Measurements from ENCODE around the gene TIMM50.

TIMM50 gene

GRCh38 chr19:39512988-39513387 is 32.4 kb downstream of the TIMM50 start:
- H3K79me2 ChIP-seq (ENCODE audit: control insufficient read depth, insufficient read depth, low read length) = no peaks in the 10 kb centered on the region
- H3K23ac ChIP-seq (ENCODE audit: low read length) = no peak overlapping the region
- H3K4me3 ChIP-seq (ENCODE audit: low read length) = no peak overlapping the region
- no peaks in the 10 kb centered on the region for H3K36me3 ChIP-seq (ENCODE audit: control insufficient read depth, insufficient read depth, low read length)
- H2AK5ac ChIP-seq (ENCODE audit: low read length) = no peak overlapping the region
- no peak overlapping the region for H2BK5ac ChIP-seq (ENCODE audit: low read length)
- no peak overlapping the region for H2BK15ac ChIP-seq (replicated peaks; ENCODE audit: low read depth)
- peaks cover 7% of the 10 kb centered on the region for H3K27me3 ChIP-seq (ENCODE audit: insufficient read depth, low read length, poor library complexity)
- H3K4me1 ChIP-seq (ENCODE audit: control insufficient read depth, low read depth, low read length) = no peaks in the 10 kb centered on the region
- no peak overlapping the region for H3K4ac ChIP-seq (ENCODE audit: low read depth, low read length)
- no peak overlapping the region for H3K56ac ChIP-seq (ENCODE audit: low read length)
- H4K5ac ChIP-seq (ENCODE audit: low read length) = no peak overlapping the region
- no peak overlapping the region for H3K9ac ChIP-seq (ENCODE audit: low read length)
- no peak overlapping the region for H3K27ac ChIP-seq (ENCODE audit: low read depth, low read length)
- no CpG with 5 or more reads among the region's 2 CpGs for WGBS (ENCODE audit: extremely low coverage, insufficient coverage, low lambda C conversion rate)
- H3K79me1 ChIP-seq (ENCODE audit: low read length) = peaks cover 5% of the 10 kb centered on the region
- no peak overlapping the region for H3K18ac ChIP-seq (ENCODE audit: low read length)
- no peak overlapping the region for H2BK120ac ChIP-seq (ENCODE audit: low read depth, low read length)
- no peak for DNase-seq
- no peak overlapping the region for H4K8ac ChIP-seq (ENCODE audit: low read depth, low read length)
- no peak overlapping the region for H3K4me2 ChIP-seq (ENCODE audit: low read length)

- Histone ChIP-seq H3K23ac (ENCODE audit: low read length) (peak within 1 kb of the TSS; percentile 66), H3K27ac (ENCODE audit: low read depth, low read length) (no peak within 1 kb of the TSS), H3K18ac (ENCODE audit: low read length) (peak within 1 kb of the TSS; percentile 60), H3K79me2 (ENCODE audit: control insufficient read depth, insufficient read depth, low read length) (no peaks in the 10 kb centered on the region), H4K8ac (ENCODE audit: low read depth, low read length) (no peak within 1 kb of the TSS), H4K5ac (ENCODE audit: low read length) (no peak within 1 kb of the TSS), H3K4ac (ENCODE audit: low read depth, low read length) (peak within 1 kb of the TSS; percentile 83), H3K4me1 (ENCODE audit: control insufficient read depth, low read depth, low read length) (no peaks in the 10 kb centered on the region), H3K4me3 (ENCODE audit: low read length) (peak within 1 kb of the TSS; percentile 59), H3K79me1 (ENCODE audit: low read length) (peaks cover 5% of the 10 kb centered on the region), H2BK120ac (ENCODE audit: low read depth, low read length) (no peak within 1 kb of the TSS), H3K27me3 (ENCODE audit: insufficient read depth, low read length, poor library complexity) (peaks cover 2% of the 10 kb centered on the region), H3K4me2 (ENCODE audit: low read length) (peak within 1 kb of the TSS; percentile 45), H3K36me3 (ENCODE audit: control insufficient read depth, insufficient read depth, low read length) (no peaks in the 10 kb centered on the region), H2AK5ac (ENCODE audit: low read length) (no peak within 1 kb of the TSS), H3K56ac (ENCODE audit: low read length) (peak within 1 kb of the TSS; percentile 98), H2BK5ac (ENCODE audit: low read length) (no peak within 1 kb of the TSS), H3K9ac (ENCODE audit: low read length) (peak within 1 kb of the TSS; percentile 87), H2BK15ac (replicated peaks; ENCODE audit: low read depth) (no peak within 1 kb of the TSS)
- no CpG with 5 or more reads among the region's 56 CpGs for WGBS (ENCODE audit: extremely low coverage, insufficient coverage, low lambda C conversion rate)
- peak; percentile 84 for DNase-seq
Observed at GRCh38 chr19:39514840-39515550, 34.4 kb downstream of the TIMM50 start, which contains the start of gene SELENOV. TSS of gene SELENOV (plus strand) at chr19:39515139. CDS start at chr19:39515213, 74 bp downstream.

GRCh38 chr19:39515551-39516191 is 35.0 kb downstream of the TIMM50 start:
- no peaks in the 10 kb centered on the region for H3K36me3 ChIP-seq (ENCODE audit: control insufficient read depth, insufficient read depth, low read length)
- no CpG with 5 or more reads among the region's 44 CpGs for WGBS (ENCODE audit: extremely low coverage, insufficient coverage, low lambda C conversion rate)
- H3K9ac ChIP-seq (ENCODE audit: low read length) = peak overlapping the region; percentile 87
- peak overlapping the region; percentile 59 for H3K4me3 ChIP-seq (ENCODE audit: low read length)
- peak overlapping the region; percentile 60 for H3K18ac ChIP-seq (ENCODE audit: low read length)
- DNase-seq = no peak
- no peak overlapping the region for H2BK15ac ChIP-seq (replicated peaks; ENCODE audit: low read depth)
- peaks cover 2% of the 10 kb centered on the region for H3K27me3 ChIP-seq (ENCODE audit: insufficient read depth, low read length, poor library complexity)
- H4K5ac ChIP-seq (ENCODE audit: low read length) = no peak overlapping the region
- peak overlapping the region; percentile 98 for H3K56ac ChIP-seq (ENCODE audit: low read length)
- H3K23ac ChIP-seq (ENCODE audit: low read length) = peak overlapping the region; percentile 66
- H3K4me1 ChIP-seq (ENCODE audit: control insufficient read depth, low read depth, low read length) = no peaks in the 10 kb centered on the region
- H3K79me1 ChIP-seq (ENCODE audit: low read length) = peaks cover 5% of the 10 kb centered on the region
- no peaks in the 10 kb centered on the region for H3K79me2 ChIP-seq (ENCODE audit: control insufficient read depth, insufficient read depth, low read length)
- no peak overlapping the region for H3K27ac ChIP-seq (ENCODE audit: low read depth, low read length)
- no peak overlapping the region for H4K8ac ChIP-seq (ENCODE audit: low read depth, low read length)
- H3K4me2 ChIP-seq (ENCODE audit: low read length) = peak overlapping the region; percentile 45
- H2AK5ac ChIP-seq (ENCODE audit: low read length) = no peak overlapping the region
- H3K4ac ChIP-seq (ENCODE audit: low read depth, low read length) = peak overlapping the region; percentile 83
- no peak overlapping the region for H2BK120ac ChIP-seq (ENCODE audit: low read depth, low read length)
- no peak overlapping the region for H2BK5ac ChIP-seq (ENCODE audit: low read length)

- H3K23ac ChIP-seq (ENCODE audit: low read length) = peak overlapping the region; percentile 45
- H2BK15ac ChIP-seq (replicated peaks; ENCODE audit: low read depth) = no peak overlapping the region
- H2BK120ac ChIP-seq (ENCODE audit: low read depth, low read length) = no peak overlapping the region
- no peaks in the 10 kb centered on the region for H3K36me3 ChIP-seq (ENCODE audit: control insufficient read depth, insufficient read depth, low read length)
- H3K79me1 ChIP-seq (ENCODE audit: low read length) = peaks cover 5% of the 10 kb centered on the region
- H3K27ac ChIP-seq (ENCODE audit: low read depth, low read length) = no peak overlapping the region
- H3K9ac ChIP-seq (ENCODE audit: low read length) = peak overlapping the region; percentile 87
- H3K27me3 ChIP-seq (ENCODE audit: insufficient read depth, low read length, poor library complexity) = peaks cover 2% of the 10 kb centered on the region
- peak overlapping the region; percentile 59 for H3K4me3 ChIP-seq (ENCODE audit: low read length)
- H3K4ac ChIP-seq (ENCODE audit: low read depth, low read length) = peak overlapping the region; percentile 83
- peak overlapping the region; percentile 98 for H3K56ac ChIP-seq (ENCODE audit: low read length)
- no peak overlapping the region for H4K5ac ChIP-seq (ENCODE audit: low read length)
- no peak overlapping the region for H3K18ac ChIP-seq (ENCODE audit: low read length)
- no peaks in the 10 kb centered on the region for H3K79me2 ChIP-seq (ENCODE audit: control insufficient read depth, insufficient read depth, low read length)
- H2AK5ac ChIP-seq (ENCODE audit: low read length) = no peak overlapping the region
- H3K4me2 ChIP-seq (ENCODE audit: low read length) = peak overlapping the region; percentile 45
- H3K4me1 ChIP-seq (ENCODE audit: control insufficient read depth, low read depth, low read length) = no peaks in the 10 kb centered on the region
- no peak overlapping the region for H4K8ac ChIP-seq (ENCODE audit: low read depth, low read length)
- no CpG with 5 or more reads among the region's 6 CpGs for WGBS (ENCODE audit: extremely low coverage, insufficient coverage, low lambda C conversion rate)
- no peak overlapping the region for H2BK5ac ChIP-seq (ENCODE audit: low read length)
- DNase-seq = no peak
Observed at GRCh38 chr19:39516270-39516669, 35.6 kb downstream of the TIMM50 start.

GRCh38 chr19:39517432-39517831 is 36.8 kb downstream of the TIMM50 start:
- H3K79me2 ChIP-seq (ENCODE audit: control insufficient read depth, insufficient read depth, low read length) = no peaks in the 10 kb centered on the region
- no peak overlapping the region for H3K4ac ChIP-seq (ENCODE audit: low read depth, low read length)
- no peak overlapping the region for H4K8ac ChIP-seq (ENCODE audit: low read depth, low read length)
- H3K27ac ChIP-seq (ENCODE audit: low read depth, low read length) = no peak overlapping the region
- WGBS (ENCODE audit: extremely low coverage, insufficient coverage, low lambda C conversion rate) = no CpG with 5 or more reads among the region's 3 CpGs
- no peaks in the 10 kb centered on the region for H3K4me1 ChIP-seq (ENCODE audit: control insufficient read depth, low read depth, low read length)
- no peak overlapping the region for H2BK5ac ChIP-seq (ENCODE audit: low read length)
- H3K9ac ChIP-seq (ENCODE audit: low read length) = no peak overlapping the region
- no peaks in the 10 kb centered on the region for H3K36me3 ChIP-seq (ENCODE audit: control insufficient read depth, insufficient read depth, low read length)
- peaks cover 5% of the 10 kb centered on the region for H3K79me1 ChIP-seq (ENCODE audit: low read length)
- no peak for DNase-seq
- H3K4me2 ChIP-seq (ENCODE audit: low read length) = no peak overlapping the region
- no peak overlapping the region for H3K4me3 ChIP-seq (ENCODE audit: low read length)
- H3K56ac ChIP-seq (ENCODE audit: low read length) = no peak overlapping the region
- peaks cover 2% of the 10 kb centered on the region for H3K27me3 ChIP-seq (ENCODE audit: insufficient read depth, low read length, poor library complexity)
- H3K23ac ChIP-seq (ENCODE audit: low read length) = no peak overlapping the region
- no peak overlapping the region for H3K18ac ChIP-seq (ENCODE audit: low read length)
- H2BK15ac ChIP-seq (replicated peaks; ENCODE audit: low read depth) = no peak overlapping the region
- H4K5ac ChIP-seq (ENCODE audit: low read length) = no peak overlapping the region
- no peak overlapping the region for H2BK120ac ChIP-seq (ENCODE audit: low read depth, low read length)
- no peak overlapping the region for H2AK5ac ChIP-seq (ENCODE audit: low read length)
